SK-N-MC (cell line): ENCODE data around the gene SRP9.

Experiments used
- DNase-seq: peaks from one replicate; pipeline ENCODE4 v3.0.0-alpha.2; 2011; ENCODE audit warnings: low read depth, low spot score
- H3K27ac ChIP-seq: fragments of 200-600 bp; sonication (generic); 2 replicates; pipeline ENCODE4 v1.5.1; 2016; ENCODE audit warnings: mixed run types
- H3K36me3 ChIP-seq: fragments of 200-600 bp; sonication (generic); 2 replicates; pipeline ENCODE4 v1.6.1; 2017; ENCODE audit warnings: antibody characterized with exemption, low read length, mixed read lengths; ENCODE audit not compliant: insufficient read depth
- H3K4me3 ChIP-seq: fragments of 200-600 bp; sonication (generic); 2 replicates; pipeline ENCODE4 v1.5.1; 2016
- H3K9ac ChIP-seq: fragments of 200-600 bp; sonication (generic); 2 replicates; pipeline ENCODE4 v1.8.0; 2017; ENCODE audit warnings: mixed run types, mixed read lengths; ENCODE audit not compliant: insufficient read length
- H3K9me3 ChIP-seq: fragments of 200-600 bp; sonication (generic); 2 replicates; pipeline ENCODE4 v1.6.1; 2017; ENCODE audit warnings: low read depth, mild to moderate bottlenecking, antibody characterized with exemption, low read length, moderate library complexity, mixed read lengths
- EZH2 ChIP-seq: fragments of 200-600 bp; sonication (generic); IDR thresholded peaks from one replicate; pipeline ENCODE4 v1.6.1; 2017; ENCODE audit warnings: antibody characterized with exemption
- FOXP2 ChIP-seq: optimal IDR thresholded peaks from 2 replicates; pipeline ENCODE3; 2011; ENCODE audit warnings: mild to moderate bottlenecking, moderate library complexity; ENCODE audit not compliant: insufficient read depth; ENCODE audit errors: extremely low read length, control extremely low read depth
- POLR2AphosphoS5 ChIP-seq: IDR thresholded peaks from 2 replicates; pipeline ENCODE4 v1.6.1; 2012; ENCODE audit warnings: mild to moderate bottlenecking, low read depth, low read length, borderline replicate concordance

Gene SRP9

DNA sequence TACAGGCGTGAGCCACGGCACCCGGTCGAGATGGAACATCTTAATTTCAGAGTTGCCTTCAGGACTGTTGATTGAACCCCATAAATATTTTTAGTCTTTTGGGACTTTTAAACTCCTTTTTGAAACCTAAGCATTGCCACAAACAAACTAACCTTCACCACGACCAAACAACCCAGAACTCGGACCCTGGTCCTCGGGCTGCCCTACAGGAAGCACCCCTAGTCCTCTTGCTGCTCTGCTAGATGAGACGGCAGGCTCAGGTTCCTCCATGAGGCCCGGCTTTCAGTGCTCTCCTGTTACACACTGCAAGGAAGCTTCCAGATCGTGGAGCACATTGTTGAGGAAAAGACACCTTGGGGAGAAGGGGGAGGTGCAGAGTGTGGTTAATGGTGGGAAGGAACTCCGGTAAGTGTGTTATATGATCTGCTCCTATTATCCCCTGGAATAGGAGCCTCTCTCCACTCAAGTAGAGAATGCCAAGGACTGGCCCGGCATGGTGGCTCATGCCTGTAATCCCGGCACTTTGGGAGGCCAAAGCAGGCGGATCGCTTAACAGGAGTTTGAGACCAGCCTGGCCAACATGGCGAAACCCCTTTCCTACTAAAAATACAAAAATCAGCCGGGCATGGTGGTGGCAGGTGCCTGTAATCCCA is 38.0 kb downstream of the SRP9 start:
- H3K27ac ChIP-seq: no peak overlapping the region
- H3K9ac ChIP-seq: no peak overlapping the region
- H3K4me3 ChIP-seq: no peak overlapping the region
- H3K36me3 ChIP-seq: no peaks in the 10 kb centered on the region
- DNase-seq: no peak
- no peak for TF ChIP-seq FOXP2
- TF ChIP-seq POLR2AphosphoS5: no peak
- no peak for TF ChIP-seq EZH2
- H3K9me3 ChIP-seq: no peaks in the 10 kb centered on the region

DNA sequence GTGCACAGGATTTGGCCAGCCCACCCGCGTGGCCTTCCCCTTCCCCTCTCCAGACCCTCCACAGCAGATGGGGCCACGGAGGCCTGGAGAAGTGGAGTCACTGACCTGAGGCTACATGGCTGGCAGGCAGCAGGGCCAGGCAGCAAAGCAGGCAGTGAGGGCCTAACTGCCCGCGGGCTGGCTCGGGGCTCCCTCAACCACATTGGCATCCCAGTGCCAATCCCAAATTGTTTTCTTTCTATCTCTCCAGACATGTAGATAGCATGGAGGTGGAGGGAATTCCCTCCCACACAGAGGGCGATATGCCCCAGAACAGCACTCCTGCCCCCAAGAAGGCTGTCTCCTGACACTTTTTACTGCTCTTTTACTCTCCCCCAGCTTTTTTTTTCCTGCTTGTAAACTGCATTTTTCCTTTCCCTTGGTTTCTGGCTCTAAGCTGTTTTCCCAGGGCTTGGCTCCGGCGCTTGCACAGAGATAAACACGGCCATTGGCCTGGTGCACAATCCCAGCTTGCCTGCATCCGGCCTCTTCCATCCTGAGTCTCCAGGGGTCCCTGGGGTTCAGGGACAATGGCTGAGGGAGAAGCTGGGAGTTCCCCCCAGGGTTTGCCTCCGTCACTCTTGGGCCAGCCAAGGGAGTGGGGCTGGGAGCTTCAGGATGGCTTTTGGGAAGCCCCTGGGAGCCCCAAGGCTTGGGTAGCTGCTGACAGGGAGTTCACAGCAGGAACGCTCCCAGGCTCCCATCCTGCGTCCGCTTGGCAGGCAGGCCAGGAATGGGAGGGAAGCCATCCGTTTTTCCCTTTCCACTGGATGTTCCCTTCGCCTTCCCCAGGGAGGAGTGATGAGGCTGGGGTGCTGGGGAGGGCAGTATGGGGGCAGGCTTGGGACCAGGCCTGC is 39.3 kb downstream of the SRP9 start:
- Histone ChIP-seq H3K36me3 (no peaks in the 10 kb centered on the region), H3K27ac (no peak overlapping the region), H3K9ac (no peak overlapping the region), H3K9me3 (no peaks in the 10 kb centered on the region), H3K4me3 (no peak overlapping the region)
- TF ChIP-seq FOXP2 (no peak), POLR2AphosphoS5 (no peak), EZH2 (no peak)
- no peak for DNase-seq

DNA sequence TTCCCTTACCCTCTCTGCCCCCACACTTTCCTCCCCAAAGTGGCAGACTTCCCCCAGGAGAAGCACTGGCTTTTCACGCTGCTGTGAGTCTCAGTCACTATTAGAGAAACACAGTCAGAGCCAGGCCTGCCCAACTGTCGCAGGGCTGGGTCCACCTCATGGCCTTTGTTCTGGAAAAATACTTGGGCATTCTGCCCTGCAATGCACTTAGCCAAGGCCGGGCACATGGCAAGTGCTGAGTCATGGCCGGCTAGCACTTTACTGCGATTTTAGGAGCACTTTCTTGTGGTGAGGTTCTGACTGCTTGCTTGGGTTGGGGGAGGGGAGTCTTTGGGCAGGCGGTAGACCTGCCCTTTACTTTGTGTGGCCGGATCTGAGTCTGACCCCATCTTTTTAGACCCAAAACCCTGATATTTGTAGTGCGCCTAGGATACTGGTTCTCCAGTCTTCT is 40.0 kb downstream of the SRP9 start:
- DNase-seq: no peak

DNA sequence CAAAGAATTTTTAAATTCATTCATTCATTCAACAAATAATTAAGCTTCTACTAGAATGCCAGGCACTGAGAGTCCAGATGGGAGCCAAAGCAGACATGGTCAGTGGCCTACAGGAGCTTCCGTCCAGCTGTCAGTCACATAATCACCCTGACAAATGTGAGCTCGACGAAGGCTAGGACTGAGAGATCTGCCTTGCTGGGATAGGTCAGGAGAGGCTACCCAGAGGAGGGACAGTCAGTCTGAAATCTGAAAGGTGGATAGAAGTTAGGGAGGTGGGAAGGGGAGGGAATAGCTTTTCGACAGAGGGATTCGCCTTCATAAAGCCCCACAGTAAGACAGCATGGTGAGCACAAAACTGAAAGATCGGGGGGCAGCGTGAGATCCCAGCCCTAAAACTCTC is 40.6 kb downstream of the SRP9 start:
- TF ChIP-seq EZH2 (no peak), POLR2AphosphoS5 (no peak), FOXP2 (no peak)
- H3K9ac ChIP-seq: no peak overlapping the region

More for the DNA sequence above, 40.0 kb downstream of the SRP9 start:
- no peak for TF ChIP-seq FOXP2
- TF ChIP-seq POLR2AphosphoS5: no peak
- TF ChIP-seq EZH2: no peak
- Histone ChIP-seq H3K36me3 (no peaks in the 10 kb centered on the region), H3K9ac (no peak overlapping the region), H3K27ac (no peak overlapping the region), H3K9me3 (no peaks in the 10 kb centered on the region), H3K4me3 (no peak overlapping the region)

DNA sequence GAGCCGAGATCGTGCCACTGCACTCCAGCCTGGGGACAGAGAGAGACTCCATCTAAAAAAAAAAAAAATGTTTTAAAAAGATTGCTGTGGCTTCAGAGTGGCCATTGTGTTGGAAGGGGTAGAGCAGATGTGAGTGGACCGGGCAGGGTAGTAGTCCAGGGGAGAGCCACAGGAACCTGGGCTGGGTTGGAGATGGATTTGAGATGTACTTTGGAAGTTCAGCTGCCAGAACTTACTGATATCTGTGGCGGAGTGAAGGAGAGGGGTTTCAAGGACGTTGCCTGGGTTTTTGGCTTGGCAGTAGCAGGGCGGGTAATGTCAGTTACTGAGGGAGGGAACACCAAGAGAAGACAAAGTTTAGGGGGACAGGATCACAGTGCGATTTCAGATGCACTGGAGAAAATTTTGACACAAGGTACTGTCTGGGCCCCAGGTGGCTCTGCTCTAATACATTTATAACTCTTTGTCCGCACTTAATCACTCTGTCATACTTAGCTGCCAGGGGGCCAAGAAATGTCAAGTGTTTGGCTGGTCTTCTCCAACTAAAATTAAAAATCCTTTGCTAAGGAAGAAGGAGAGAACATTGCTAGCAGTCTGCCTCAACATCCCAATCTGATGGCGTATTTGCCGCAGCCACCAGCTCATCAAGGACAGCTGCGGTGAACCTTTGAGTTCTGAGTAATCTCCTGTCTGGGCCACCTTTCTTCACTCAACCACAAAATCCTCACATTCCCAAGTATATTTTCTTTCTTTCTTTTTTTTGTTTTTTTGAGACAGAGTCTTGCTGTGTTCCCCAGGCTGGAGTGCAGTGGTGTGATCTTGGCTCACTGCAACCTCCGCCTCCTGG is 41.9 kb downstream of the SRP9 start:
- Histone ChIP-seq H3K9me3 (no peaks in the 10 kb centered on the region), H3K27ac (no peak overlapping the region), H3K4me3 (no peak overlapping the region), H3K36me3 (no peaks in the 10 kb centered on the region), H3K9ac (no peak overlapping the region)
- no peak for DNase-seq
- TF ChIP-seq POLR2AphosphoS5: no peak
- TF ChIP-seq FOXP2: no peak
- no peak for TF ChIP-seq EZH2

More for the DNA sequence above, 40.6 kb downstream of the SRP9 start:
- DNase-seq: no peak
- no peak overlapping the region for H3K4me3 ChIP-seq
- no peaks in the 10 kb centered on the region for H3K9me3 ChIP-seq
- no peak overlapping the region for H3K27ac ChIP-seq
- no peaks in the 10 kb centered on the region for H3K36me3 ChIP-seq

DNA sequence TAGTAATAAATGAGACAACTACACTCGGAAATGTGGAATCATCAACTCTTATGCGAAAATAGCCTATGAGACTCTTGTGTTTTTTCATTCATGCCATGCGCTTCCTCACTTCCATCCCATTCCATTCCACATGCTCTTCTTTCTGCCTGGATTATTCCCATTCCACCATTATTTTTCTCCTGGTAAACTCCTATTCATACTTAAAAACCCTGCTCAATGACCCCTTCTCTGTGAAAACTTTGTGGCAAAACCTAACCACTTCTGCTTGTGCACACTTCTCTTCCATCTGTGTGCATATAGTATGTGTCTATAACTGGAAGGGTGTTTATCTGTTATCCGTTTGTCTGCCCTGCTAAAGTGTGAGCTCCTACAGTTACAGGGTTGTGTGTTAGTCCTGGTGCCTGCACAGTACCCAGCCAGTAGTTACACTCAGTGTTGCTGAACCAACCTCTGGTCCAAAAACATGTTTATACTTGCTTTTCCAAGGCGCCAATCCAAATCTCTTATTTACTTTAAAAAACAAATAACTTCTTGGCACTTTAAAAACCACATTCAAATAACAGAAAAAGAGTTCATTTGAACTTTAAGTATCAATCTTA is 43.0 kb downstream of the SRP9 start:
- no peak overlapping the region for H3K9ac ChIP-seq
- H3K4me3 ChIP-seq: no peak overlapping the region
- no peak overlapping the region for H3K27ac ChIP-seq
- no peaks in the 10 kb centered on the region for H3K36me3 ChIP-seq
- no peak for DNase-seq
- TF ChIP-seq EZH2 (no peak), FOXP2 (no peak), POLR2AphosphoS5 (no peak)
- no peaks in the 10 kb centered on the region for H3K9me3 ChIP-seq

DNA sequence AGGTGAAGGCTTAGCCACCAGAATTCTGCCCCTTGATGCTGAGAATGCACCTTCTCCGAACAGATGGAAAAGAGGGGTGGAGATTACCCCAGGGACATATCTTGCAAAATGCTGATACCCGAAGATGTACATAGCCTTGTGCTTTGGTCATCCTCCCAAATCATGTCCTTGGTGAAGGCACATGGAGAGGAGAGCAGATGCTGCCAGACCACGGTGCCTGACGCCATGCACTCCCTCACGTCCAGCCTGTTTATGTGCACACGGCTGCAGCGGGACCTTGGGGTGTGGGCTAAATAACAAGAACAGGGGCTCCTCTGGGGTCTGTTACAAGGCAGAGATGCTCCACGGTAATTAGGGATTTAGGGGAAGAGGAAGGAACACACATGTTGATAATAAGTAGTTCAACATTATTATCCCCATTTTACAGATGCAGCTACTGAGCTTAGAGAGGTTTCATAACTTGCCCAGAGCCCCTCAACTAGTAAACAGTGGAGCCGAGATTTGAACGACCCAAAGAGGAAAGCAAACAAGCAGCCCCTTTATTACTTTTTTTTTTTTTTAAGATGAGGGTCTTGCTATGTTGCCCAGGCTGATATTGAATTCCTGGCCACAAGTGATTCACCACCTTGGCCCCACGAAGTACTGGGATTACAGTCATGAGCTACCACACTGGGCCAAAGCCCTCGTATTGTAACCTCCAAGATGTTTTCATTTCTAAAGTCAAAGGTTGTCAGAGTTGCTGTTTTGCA is 45.2 kb downstream of the SRP9 start:
- Histone ChIP-seq H3K9me3 (no peaks in the 10 kb centered on the region), H3K4me3 (no peak overlapping the region), H3K27ac (no peak overlapping the region), H3K36me3 (no peaks in the 10 kb centered on the region), H3K9ac (no peak overlapping the region)
- DNase-seq: no peak
- TF ChIP-seq EZH2: no peak
- TF ChIP-seq FOXP2: no peak
- TF ChIP-seq POLR2AphosphoS5: no peak
